ENCODE data around the gene DACT1.
A peak's percentile ranks its signal among the peaks of the same experiment; 100 is the strongest.

Gene DACT1

GRCh38 chr14:58637040-58637390 is 747 bp upstream of the DACT1 start:
- peak; percentile 54 for DNase-seq (ENCODE audit: low spot score)

GRCh38 chr14:58638231-58639197 is 752 bp downstream of the DACT1 start:
- DNase-seq (ENCODE audit: low spot score), result no peak

- DNase-seq (ENCODE audit: low spot score), result no peak
These were observed 1.4 kb downstream of the DACT1 start for GRCh38 chr14:58639198-58639565.

GRCh38 chr14:58639842-58640484 is 2.2 kb downstream of the DACT1 start:
- DNase-seq (ENCODE audit: low spot score), result peak; percentile 79

- no peak for DNase-seq (ENCODE audit: low spot score)
These were observed 3.2 kb downstream of the DACT1 start for GRCh38 chr14:58640959-58641358.

- no peak for DNase-seq (ENCODE audit: low spot score)
These were observed 3.7 kb downstream of the DACT1 start for GRCh38 chr14:58641509-58641908.

- no peak for DNase-seq (ENCODE audit: low spot score)
These were observed 5.6 kb downstream of the DACT1 start for GRCh38 chr14:58643366-58643765.

- no peak for DNase-seq (ENCODE audit: low spot score)
These were observed 7.9 kb downstream of the DACT1 start for GRCh38 chr14:58645641-58646040.

GRCh38 chr14:58646479-58646878 is 8.7 kb downstream of the DACT1 start:
- DNase-seq (ENCODE audit: low spot score), result no peak

GRCh38 chr14:58647777-58648176 is 10.0 kb downstream of the DACT1 start:
- no peak for DNase-seq (ENCODE audit: low spot score)

- no peak for DNase-seq (ENCODE audit: low spot score)
These were observed 13.1 kb downstream of the DACT1 start for GRCh38 chr14:58650857-58651256.

GRCh38 chr14:58656671-58657411 is 19.1 kb downstream of the DACT1 start:
- DNase-seq (ENCODE audit: low spot score), result no peak

- no peak for DNase-seq (ENCODE audit: low spot score)
These were observed 21.3 kb downstream of the DACT1 start for GRCh38 chr14:58659061-58659460.

GRCh38 chr14:58659846-58660245 is 22.1 kb downstream of the DACT1 start:
- DNase-seq (ENCODE audit: low spot score), result no peak

GRCh38 chr14:58660407-58660806 is 22.6 kb downstream of the DACT1 start:
- DNase-seq (ENCODE audit: low spot score), result no peak

GRCh38 chr14:58662018-58662417 is 24.3 kb downstream of the DACT1 start:
- DNase-seq (ENCODE audit: low spot score), result no peak

- DNase-seq (ENCODE audit: low spot score), result no peak
These were observed 25.0 kb downstream of the DACT1 start for GRCh38 chr14:58662759-58663158.

- DNase-seq (ENCODE audit: low spot score), result no peak
These were observed 25.8 kb downstream of the DACT1 start for GRCh38 chr14:58663494-58664111.

GRCh38 chr14:58665773-58666500 is 28.2 kb downstream of the DACT1 start:
- no peak for DNase-seq (ENCODE audit: low spot score)

- DNase-seq (ENCODE audit: low spot score), result no peak
These were observed 29.0 kb downstream of the DACT1 start for GRCh38 chr14:58666737-58667136.

- no peak for DNase-seq (ENCODE audit: low spot score)
These were observed 30.1 kb downstream of the DACT1 start for GRCh38 chr14:58667900-58668299.
